ENCODE measurements around the gene PUM2. TPM values are rescaled to one million over a fixed set of nuclear protein-coding genes. Genes with fewer than 3 reads are reported as not detected.

The PUM2 gene
- total and polyA plus RNA-seq, 2 of the 13 experiments (the other 11 are each of a cell fraction or from before 2014, with no cell fraction given): 69.6 to 69.8 TPM

- H3K9ac ChIP-seq (ENCODE audit: insufficient read depth, low read depth, low read length): no peak overlapping the region
- intact Hi-C loops (cut with micrococcal nuclease; ENCODE audit: unreplicated experiment): no loop called here
- H3K4me2 ChIP-seq (ENCODE audit: low read depth, low read length): no peak overlapping the region
- WGBS (ENCODE audit: low lambda C conversion rate): 95% methylated on average over 4 of the region's 4 CpGs
- H3K4me3 ChIP-seq (replicated peaks in 1 of 3; ENCODE audit: insufficient read depth in 1 of 3, low read depth in 2 of 3, low read length in 3 of 3): no peak overlapping the region
- POLR2A ChIA-PET: no interaction called here
- BruUV-seq (replicated peaks): no TSS peak
- H3K4me1 ChIP-seq (ENCODE audit: insufficient read depth, low read length): peaks cover 43% of the 10 kb centered on the region
- no peak for FAIRE-seq
- CTCF ChIA-PET (ENCODE audit: low intra/inter-chr PET ratio, low total read pairs): no interaction called here
- peaks cover 5 to 17% of the 10 kb centered on the region in 2 experiments; a peak in 4 of 5 replicates for H3K36me3 ChIP-seq (replicated peaks in 1 of 2; ENCODE audit: control insufficient read depth in 1 of 2, insufficient read depth in 2 of 2, low read length in 2 of 2)
- no peaks in the 10 kb centered on the region for H3K27me3 ChIP-seq (ENCODE audit: control insufficient read depth in 1 of 2, insufficient read depth in 2 of 2, low read length in 2 of 2)
- in situ Hi-C loops (cut with HindIII; ENCODE audit: extremely low pct_ligation_motif_present, low pct_unique_long_range_greater_than_20kb): no loop called here
- ATAC-seq: no peak
- no peak for DNase-seq (ENCODE audit: low spot score)
- peaks cover 19% of the 10 kb centered on the region for H3K9me3 ChIP-seq (ENCODE audit: low read length)
- H3K27ac ChIP-seq (ENCODE audit: extremely low read length, insufficient read depth, low read length): no peak overlapping the region
- no peak overlapping the region for H2AFZ ChIP-seq (ENCODE audit: low read length)
- peaks cover 100% of the 10 kb centered on the region for H4K20me1 ChIP-seq (ENCODE audit: insufficient read depth, low read length)
- peaks cover 100% of the 10 kb centered on the region for H3K79me2 ChIP-seq (ENCODE audit: insufficient read depth, low read length)
- TF ChIP-seq ZBTB40 (IDR thresholded peaks at IDR 0.05): no peak
- no peak for TF ChIP-seq ZBTB40 (CRISPR knock-in tag; IDR thresholded peaks at IDR 0.05)
- TF ChIP-seq, protein P1, sequence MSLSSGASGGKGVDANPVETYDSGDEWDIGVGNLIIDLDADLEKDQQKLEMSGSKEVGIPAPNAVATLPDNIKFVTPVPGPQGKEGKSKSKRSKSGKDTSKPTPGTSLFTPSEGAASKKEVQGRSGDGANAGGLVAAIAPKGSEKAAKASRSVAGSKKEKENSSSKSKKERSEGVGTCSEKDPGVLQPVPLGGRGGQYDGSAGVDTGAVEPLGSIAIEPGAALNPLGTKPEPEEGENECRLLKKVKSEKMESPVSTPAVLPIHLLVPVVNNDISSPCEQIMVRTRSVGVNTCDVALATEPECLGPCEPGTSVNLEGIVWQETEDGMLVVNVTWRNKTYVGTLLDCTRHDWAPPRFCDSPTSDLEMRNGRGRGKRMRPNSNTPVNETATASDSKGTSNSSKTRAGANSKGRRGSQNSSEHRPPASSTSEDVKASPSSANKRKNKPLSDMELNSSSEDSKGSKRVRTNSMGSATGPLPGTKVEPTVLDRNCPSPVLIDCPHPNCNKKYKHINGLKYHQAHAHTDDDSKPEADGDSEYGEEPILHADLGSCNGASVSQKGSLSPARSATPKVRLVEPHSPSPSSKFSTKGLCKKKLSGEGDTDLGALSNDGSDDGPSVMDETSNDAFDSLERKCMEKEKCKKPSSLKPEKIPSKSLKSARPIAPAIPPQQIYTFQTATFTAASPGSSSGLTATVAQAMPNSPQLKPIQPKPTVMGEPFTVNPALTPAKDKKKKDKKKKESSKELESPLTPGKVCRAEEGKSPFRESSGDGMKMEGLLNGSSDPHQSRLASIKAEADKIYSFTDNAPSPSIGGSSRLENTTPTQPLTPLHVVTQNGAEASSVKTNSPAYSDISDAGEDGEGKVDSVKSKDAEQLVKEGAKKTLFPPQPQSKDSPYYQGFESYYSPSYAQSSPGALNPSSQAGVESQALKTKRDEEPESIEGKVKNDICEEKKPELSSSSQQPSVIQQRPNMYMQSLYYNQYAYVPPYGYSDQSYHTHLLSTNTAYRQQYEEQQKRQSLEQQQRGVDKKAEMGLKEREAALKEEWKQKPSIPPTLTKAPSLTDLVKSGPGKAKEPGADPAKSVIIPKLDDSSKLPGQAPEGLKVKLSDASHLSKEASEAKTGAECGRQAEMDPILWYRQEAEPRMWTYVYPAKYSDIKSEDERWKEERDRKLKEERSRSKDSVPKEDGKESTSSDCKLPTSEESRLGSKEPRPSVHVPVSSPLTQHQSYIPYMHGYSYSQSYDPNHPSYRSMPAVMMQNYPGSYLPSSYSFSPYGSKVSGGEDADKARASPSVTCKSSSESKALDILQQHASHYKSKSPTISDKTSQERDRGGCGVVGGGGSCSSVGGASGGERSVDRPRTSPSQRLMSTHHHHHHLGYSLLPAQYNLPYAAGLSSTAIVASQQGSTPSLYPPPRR (CRISPR knock-in tag; IDR thresholded peaks at IDR 0.05; ENCODE audit: borderline replicate concordance): no peak
- TF ChIP-seq SRSF9 (IDR thresholded peaks at IDR 0.05; ENCODE audit: borderline replicate concordance, insufficient read depth, low read depth, low read length, poor library complexity, severe bottlenecking): no peak
- TF ChIP-seq MXD3 (CRISPR knock-in tag; IDR thresholded peaks at IDR 0.05): no peak
Observed at GRCh38 chr2:20333738-20334137, 16.9 kb downstream of the PUM2 start.
